ENCODE data around the gene CLOCK.

Gene CLOCK

GRCh38 chr4:55386073-55386472 lies 160.6 kb downstream of the CLOCK start:
- Histone ChIP-seq H3K4me3 (no peak overlapping the region), H3K4me2 (no peak overlapping the region), H4K20me1 (no peaks in the 10 kb centered on the region), H3K27ac (no peak overlapping the region), H3K9ac (no peak overlapping the region), H3K9me3 (replicated peaks in 1 of 11) (no peaks in the 10 kb centered on the region), H3K36me3 (no peaks in the 10 kb centered on the region), H3K27me3 (no peaks in the 10 kb centered on the region), H3K4me1 (peaks cover 0 to 3% (median 0%) of the 10 kb centered on the region in 10 experiments; a peak in 3 of 20 replicates)
- no peak for TF ChIP-seq Cebpa-rat (IDR thresholded peaks at IDR 0.05)

- no peaks in the 10 kb centered on the region for H4K20me1 ChIP-seq
- TF ChIP-seq Cebpa-rat (IDR thresholded peaks at IDR 0.05), result no peak
- H3K27ac ChIP-seq, result no peak overlapping the region
- H3K27me3 ChIP-seq, result no peaks in the 10 kb centered on the region
- H3K9ac ChIP-seq, result no peak overlapping the region
- H3K4me3 ChIP-seq, result no peak overlapping the region
- H3K4me2 ChIP-seq, result no peak overlapping the region
- H3K9me3 ChIP-seq (replicated peaks in 1 of 11), result no peaks in the 10 kb centered on the region
- H3K36me3 ChIP-seq, result no peaks in the 10 kb centered on the region
- H3K4me1 ChIP-seq, result no peaks in the 10 kb centered on the region
Measured at GRCh38 chr4:55385201-55385649, 161.5 kb downstream of the CLOCK start.

DNA sequence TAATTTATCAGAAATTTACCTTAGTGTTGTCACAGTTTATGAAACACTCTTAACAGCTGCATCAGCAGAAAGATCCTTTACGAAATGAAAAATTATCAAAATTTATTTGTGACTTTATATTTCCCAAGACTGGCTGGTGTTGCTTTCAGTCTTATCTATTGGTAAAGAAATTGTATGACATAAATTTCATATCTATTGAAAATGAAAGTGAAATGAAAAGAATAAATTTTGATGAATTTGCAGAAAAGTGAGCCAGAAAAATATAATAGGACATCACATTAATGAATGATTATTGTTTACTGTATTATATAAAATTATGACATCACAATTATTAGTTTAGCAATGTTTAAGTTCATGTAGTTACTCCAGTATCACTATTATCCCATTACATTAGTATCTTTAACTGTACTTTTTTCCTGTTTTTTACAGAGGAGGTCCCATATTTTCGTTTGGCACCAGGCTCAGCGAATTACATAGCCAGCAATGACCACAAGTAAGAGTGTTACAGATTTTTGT lies 164.2 kb downstream of the CLOCK start:
- H3K36me3 ChIP-seq, result no peaks in the 10 kb centered on the region
- H3K9ac ChIP-seq, result no peak overlapping the region
- H3K4me3 ChIP-seq, result no peak overlapping the region
- H3K4me1 ChIP-seq, result no peaks in the 10 kb centered on the region
- H3K4me2 ChIP-seq, result no peak overlapping the region
- no peaks in the 10 kb centered on the region for H3K27me3 ChIP-seq
- no peaks in the 10 kb centered on the region for H4K20me1 ChIP-seq
- no peak overlapping the region for H3K27ac ChIP-seq
- no peaks in the 10 kb centered on the region for H3K9me3 ChIP-seq (replicated peaks in 1 of 11)
- no peak for TF ChIP-seq Cebpa-rat (IDR thresholded peaks at IDR 0.05)

GRCh38 chr4:55381502-55381901 lies 165.2 kb downstream of the CLOCK start:
- Histone ChIP-seq H3K27ac (no peak overlapping the region), H3K9me3 (replicated peaks in 1 of 11) (no peaks in the 10 kb centered on the region), H3K4me3 (no peak overlapping the region), H3K4me1 (no peaks in the 10 kb centered on the region), H4K20me1 (no peaks in the 10 kb centered on the region), H3K36me3 (no peaks in the 10 kb centered on the region), H3K9ac (no peak overlapping the region), H3K4me2 (no peak overlapping the region), H3K27me3 (no peaks in the 10 kb centered on the region)
- no peak for TF ChIP-seq Cebpa-rat (IDR thresholded peaks at IDR 0.05)

- Histone ChIP-seq H3K4me3 (no peak overlapping the region), H3K4me1 (no peaks in the 10 kb centered on the region), H3K27me3 (no peaks in the 10 kb centered on the region), H3K36me3 (no peaks in the 10 kb centered on the region), H4K20me1 (no peaks in the 10 kb centered on the region), H3K4me2 (no peak overlapping the region), H3K9ac (no peak overlapping the region), H3K27ac (no peak overlapping the region), H3K9me3 (replicated peaks in 1 of 11) (no peaks in the 10 kb centered on the region)
- TF ChIP-seq Cebpa-rat (IDR thresholded peaks at IDR 0.05), result no peak
Measured at GRCh38 chr4:55380576-55380975, 166.1 kb downstream of the CLOCK start.

DNA sequence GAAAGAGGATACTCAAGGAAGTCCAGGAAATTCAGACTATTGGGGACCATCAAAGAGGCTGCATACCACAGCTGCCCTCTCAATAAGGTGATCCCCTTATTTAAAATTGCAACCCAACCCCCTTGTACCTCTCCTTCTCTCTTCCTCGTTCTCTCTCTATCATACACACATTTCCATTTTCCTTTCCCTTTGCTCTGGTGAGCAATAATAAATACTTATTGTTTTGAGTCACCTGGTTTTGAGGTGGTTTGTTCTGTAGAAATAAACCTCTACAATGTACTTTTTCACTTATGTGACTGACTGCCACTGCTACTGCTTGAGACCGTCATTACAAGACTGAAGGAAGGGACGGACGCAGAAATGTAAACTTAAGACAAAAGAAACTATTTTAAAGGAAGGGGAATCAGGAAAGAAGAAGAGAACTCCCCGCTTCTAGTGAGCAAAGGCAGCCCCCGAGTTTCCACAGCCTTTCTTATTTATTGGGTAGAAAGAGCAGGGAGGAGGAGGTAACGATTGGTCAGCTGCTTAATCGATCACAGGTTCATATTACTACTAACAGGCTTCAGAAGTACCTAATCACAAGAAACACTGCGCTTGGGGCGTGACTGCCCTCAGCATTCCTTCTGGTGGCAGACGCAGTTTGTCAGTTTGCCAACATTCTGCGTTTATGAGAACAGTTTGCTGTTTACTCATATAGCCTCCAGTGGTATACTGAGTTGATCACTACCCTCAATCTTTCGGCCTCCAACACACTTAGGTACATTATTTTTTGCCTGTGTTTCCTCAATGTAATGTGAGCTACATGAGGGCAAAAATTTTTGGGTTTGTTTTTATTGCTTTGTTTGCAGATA lies 167.9 kb downstream of the CLOCK start:
- TF ChIP-seq Cebpa-rat (IDR thresholded peaks at IDR 0.05), result no peak
- H3K4me3 ChIP-seq, result no peak overlapping the region
- no peaks in the 10 kb centered on the region for H3K27me3 ChIP-seq
- no peak overlapping the region for H3K4me2 ChIP-seq
- no peaks in the 10 kb centered on the region for H4K20me1 ChIP-seq
- H3K9ac ChIP-seq, result no peak overlapping the region
- no peaks in the 10 kb centered on the region for H3K9me3 ChIP-seq (replicated peaks in 1 of 11)
- H3K4me1 ChIP-seq, result no peaks in the 10 kb centered on the region
- H3K36me3 ChIP-seq, result no peaks in the 10 kb centered on the region
- no peak overlapping the region for H3K27ac ChIP-seq

Data from BLaER1 treated with 17β-estradiol and CSF1 and Interleukin-3, amounts not matched to agents 10 nM and 100 nM (cell line).